ENCODE data around the gene PTPN9.
"Not testable (repeated sequence)": the region's sequence is repeated elsewhere in the genome, so short reads cannot be mapped to it uniquely, and the experiment has no call there.

The PTPN9 gene

DNA sequence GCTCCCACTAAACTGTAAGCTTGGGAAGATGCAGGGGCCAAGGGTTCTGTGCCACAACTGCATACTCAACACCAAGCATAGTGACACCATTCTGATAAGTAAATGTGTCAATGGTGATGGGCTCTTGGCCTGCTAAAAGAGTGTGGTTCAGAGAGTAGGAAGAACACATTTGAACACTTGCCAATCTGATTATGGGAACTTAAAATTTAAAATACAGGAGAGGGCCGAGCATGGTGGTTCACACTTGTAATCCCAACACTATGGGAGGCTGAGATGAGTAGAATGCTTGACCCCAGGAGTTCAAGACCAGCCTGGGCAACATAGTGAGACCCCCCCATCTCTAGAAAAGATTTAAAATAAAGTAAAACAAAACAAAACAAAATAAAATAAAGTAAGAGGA lies 34.1 kb downstream of the PTPN9 start:
- Histone ChIP-seq H3K4me2 (ENCODE audit: low read depth, low read length) (no peak overlapping the region), H3K4me3 (ENCODE audit: low read length) (no peak overlapping the region), H3K27me3 (replicated peaks; ENCODE audit: insufficient read depth, low read length) (no peaks in the 10 kb centered on the region), H3F3A (ENCODE audit: insufficient read depth, low read length) (no peaks in the 10 kb centered on the region), H3K4me1 (ENCODE audit: low read length) (no peaks in the 10 kb centered on the region), H3K27ac (ENCODE audit: low read length) (no peak overlapping the region), H3K9me2 (replicated peaks; ENCODE audit: insufficient read depth, low read length) (no peaks in the 10 kb centered on the region), H2AFZ (ENCODE audit: low read length) (no peak overlapping the region), H4K20me1 (ENCODE audit: insufficient read depth, low read length) (no peaks in the 10 kb centered on the region), H3K36me3 (replicated peaks; ENCODE audit: insufficient read depth, low read length) (no peaks in the 10 kb centered on the region), H3K9ac (ENCODE audit: low read length) (no peak overlapping the region), H3K79me2 (ENCODE audit: low read length) (no peaks in the 10 kb centered on the region), H3K9me3 (replicated peaks; ENCODE audit: insufficient read depth, low read length) (no peaks in the 10 kb centered on the region)
- no peak for DNase-seq
- TF ChIP-seq EZH2 (optimal IDR thresholded peaks at IDR 0.05; ENCODE audit: low read depth, low read length) (no peak), EZH2phosphoT487 (IDR thresholded peaks at IDR 0.05; ENCODE audit: low read length) (no peak)
- TF ChIP-seq, protein P1, sequence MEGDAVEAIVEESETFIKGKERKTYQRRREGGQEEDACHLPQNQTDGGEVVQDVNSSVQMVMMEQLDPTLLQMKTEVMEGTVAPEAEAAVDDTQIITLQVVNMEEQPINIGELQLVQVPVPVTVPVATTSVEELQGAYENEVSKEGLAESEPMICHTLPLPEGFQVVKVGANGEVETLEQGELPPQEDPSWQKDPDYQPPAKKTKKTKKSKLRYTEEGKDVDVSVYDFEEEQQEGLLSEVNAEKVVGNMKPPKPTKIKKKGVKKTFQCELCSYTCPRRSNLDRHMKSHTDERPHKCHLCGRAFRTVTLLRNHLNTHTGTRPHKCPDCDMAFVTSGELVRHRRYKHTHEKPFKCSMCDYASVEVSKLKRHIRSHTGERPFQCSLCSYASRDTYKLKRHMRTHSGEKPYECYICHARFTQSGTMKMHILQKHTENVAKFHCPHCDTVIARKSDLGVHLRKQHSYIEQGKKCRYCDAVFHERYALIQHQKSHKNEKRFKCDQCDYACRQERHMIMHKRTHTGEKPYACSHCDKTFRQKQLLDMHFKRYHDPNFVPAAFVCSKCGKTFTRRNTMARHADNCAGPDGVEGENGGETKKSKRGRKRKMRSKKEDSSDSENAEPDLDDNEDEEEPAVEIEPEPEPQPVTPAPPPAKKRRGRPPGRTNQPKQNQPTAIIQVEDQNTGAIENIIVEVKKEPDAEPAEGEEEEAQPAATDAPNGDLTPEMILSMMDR (IDR thresholded peaks at IDR 0.05; ENCODE audit: low read length): no peak

- TF ChIP-seq, protein P1 (IDR thresholded peaks at IDR 0.05; ENCODE audit: low read length): no peak
- TF ChIP-seq EZH2 (optimal IDR thresholded peaks at IDR 0.05; ENCODE audit: low read depth, low read length) (no peak), EZH2phosphoT487 (IDR thresholded peaks at IDR 0.05; ENCODE audit: low read length) (no peak)
- H3K4me3 ChIP-seq (ENCODE audit: low read length): no peak overlapping the region
- H3F3A ChIP-seq (ENCODE audit: insufficient read depth, low read length): no peaks in the 10 kb centered on the region
- H4K20me1 ChIP-seq (ENCODE audit: insufficient read depth, low read length): no peaks in the 10 kb centered on the region
- H2AFZ ChIP-seq (ENCODE audit: low read length): no peak overlapping the region
- no peaks in the 10 kb centered on the region for H3K27me3 ChIP-seq (replicated peaks; ENCODE audit: insufficient read depth, low read length)
- H3K9ac ChIP-seq (ENCODE audit: low read length): no peak overlapping the region
- no peaks in the 10 kb centered on the region for H3K9me2 ChIP-seq (replicated peaks; ENCODE audit: insufficient read depth, low read length)
- no peak for DNase-seq
- H3K27ac ChIP-seq (ENCODE audit: low read length): no peak overlapping the region
- H3K79me2 ChIP-seq (ENCODE audit: low read length): no peaks in the 10 kb centered on the region
- no peaks in the 10 kb centered on the region for H3K36me3 ChIP-seq (replicated peaks; ENCODE audit: insufficient read depth, low read length)
- no peak overlapping the region for H3K4me2 ChIP-seq (ENCODE audit: low read depth, low read length)
- H3K4me1 ChIP-seq (ENCODE audit: low read length): no peaks in the 10 kb centered on the region
- no peaks in the 10 kb centered on the region for H3K9me3 ChIP-seq (replicated peaks; ENCODE audit: insufficient read depth, low read length)
Measured at GRCh38 chr15:75544359-75544758, 34.8 kb downstream of the PTPN9 start.

DNA sequence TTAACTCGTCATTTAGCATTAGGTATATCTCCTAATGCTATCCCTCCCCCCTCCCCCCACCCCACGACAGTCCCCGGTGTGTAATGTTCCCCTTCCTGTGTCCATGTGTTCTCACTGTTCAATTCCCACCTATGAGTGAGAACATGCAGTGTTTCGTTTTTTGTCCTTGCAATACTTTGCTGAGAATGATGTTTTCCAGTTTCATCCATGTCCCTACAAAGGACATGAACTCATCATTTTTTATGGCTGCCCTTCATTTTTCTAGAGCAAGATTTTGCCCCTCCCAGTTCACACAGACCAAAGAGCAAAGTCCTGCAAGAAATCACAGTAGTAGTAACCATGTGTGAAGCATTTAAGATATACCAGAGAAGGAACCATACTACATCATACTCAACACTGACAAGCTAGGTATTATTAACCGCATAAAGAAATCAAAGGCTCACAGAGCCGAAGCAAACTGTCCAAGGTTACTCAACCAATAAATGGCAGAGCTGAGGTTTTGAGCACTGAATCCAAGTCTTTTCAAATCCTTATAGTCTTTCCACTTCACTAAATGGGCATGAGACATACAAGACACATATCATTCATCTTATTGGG lies 36.1 kb downstream of the PTPN9 start:
- H3K27ac ChIP-seq (ENCODE audit: low read length); H3F3A ChIP-seq (ENCODE audit: insufficient read depth, low read length); H3K27me3 ChIP-seq (replicated peaks; ENCODE audit: insufficient read depth, low read length); H3K4me3 ChIP-seq (ENCODE audit: low read length); H3K9me3 ChIP-seq (replicated peaks; ENCODE audit: insufficient read depth, low read length); H3K9me2 ChIP-seq (replicated peaks; ENCODE audit: insufficient read depth, low read length); H2AFZ ChIP-seq (ENCODE audit: low read length); H3K4me2 ChIP-seq (ENCODE audit: low read depth, low read length); H3K9ac ChIP-seq (ENCODE audit: low read length); H3K79me2 ChIP-seq (ENCODE audit: low read length); H3K36me3 ChIP-seq (replicated peaks; ENCODE audit: insufficient read depth, low read length); H3K4me1 ChIP-seq (ENCODE audit: low read length); H4K20me1 ChIP-seq (ENCODE audit: insufficient read depth, low read length); DNase-seq: not testable (repeated sequence)

- no peaks in the 10 kb centered on the region for H3K36me3 ChIP-seq (replicated peaks; ENCODE audit: insufficient read depth, low read length)
- no peaks in the 10 kb centered on the region for H3K79me2 ChIP-seq (ENCODE audit: low read length)
- no peaks in the 10 kb centered on the region for H3K9me2 ChIP-seq (replicated peaks; ENCODE audit: insufficient read depth, low read length)
- no peaks in the 10 kb centered on the region for H3F3A ChIP-seq (ENCODE audit: insufficient read depth, low read length)
- TF ChIP-seq, protein P1 (IDR thresholded peaks at IDR 0.05; ENCODE audit: low read length): no peak
- TF ChIP-seq EZH2phosphoT487 (IDR thresholded peaks at IDR 0.05; ENCODE audit: low read length) (no peak), EZH2 (optimal IDR thresholded peaks at IDR 0.05; ENCODE audit: low read depth, low read length) (no peak)
- H3K4me3 ChIP-seq (ENCODE audit: low read length): no peak overlapping the region
- no peaks in the 10 kb centered on the region for H3K27me3 ChIP-seq (replicated peaks; ENCODE audit: insufficient read depth, low read length)
- H3K27ac ChIP-seq (ENCODE audit: low read length): no peak overlapping the region
- no peak overlapping the region for H2AFZ ChIP-seq (ENCODE audit: low read length)
- H3K4me2 ChIP-seq (ENCODE audit: low read depth, low read length): no peak overlapping the region
- no peaks in the 10 kb centered on the region for H4K20me1 ChIP-seq (ENCODE audit: insufficient read depth, low read length)
- no peaks in the 10 kb centered on the region for H3K9me3 ChIP-seq (replicated peaks; ENCODE audit: insufficient read depth, low read length)
- H3K4me1 ChIP-seq (ENCODE audit: low read length): no peaks in the 10 kb centered on the region
- H3K9ac ChIP-seq (ENCODE audit: low read length): no peak overlapping the region
- no peak for DNase-seq
Measured at GRCh38 chr15:75542386-75542797, 36.7 kb downstream of the PTPN9 start.

Data from MM.1S (cell line).